Tibial artery (tissue), 4 donors: ENCODE results near the gene CFAP119.

Experiments
- DNase-seq, 2 donors: peaks; one replicate each; pipeline ENCODE4 v3.0.0-alpha.2; 2019
- H3K27ac ChIP-seq, 2 donors: fragments of 200-600 bp; sonication (generic) in 1 of 2; 1 replicate in 1 of 2; 2 replicates in 1 of 2; pipeline ENCODE4 v1.5.1; 2018 to 2019; ENCODE audit warnings: mild to moderate bottlenecking in 1 of 2
- H3K27me3 ChIP-seq, 2 donors: fragments of 200-600 bp; sonication (generic) in 1 of 2; one replicate each; pipeline versions ENCODE4 v1.5.1 to v1.6.0; 2016 to 2019
- H3K36me3 ChIP-seq, 3 donors: fragments of 200-600 bp; sonication (generic) in 2 of 3; one replicate each; pipeline ENCODE4 v1.5.1; 2016 to 2019; ENCODE audit warnings: mild to moderate bottlenecking in 2 of 3
- H3K4me1 ChIP-seq, 4 donors: fragments of 200-600 bp; sonication (generic) in 2 of 4; 1 replicate in 3 of 4; 2 replicates in 1 of 4; pipeline ENCODE4 v1.5.1; 2016 to 2019
- H3K4me3 ChIP-seq, 2 donors: fragments of 200-600 bp; sonication (generic) in 1 of 2; 1 replicate in 1 of 2; 2 replicates in 1 of 2; pipeline ENCODE4 v1.5.1; 2018 to 2019; ENCODE audit warnings: mild to moderate bottlenecking in 2 of 2
- H3K9me3 ChIP-seq, 3 donors: fragments of 200-600 bp; sonication (generic) in 1 of 3; one replicate each; pipeline ENCODE4 v1.5.1; 2016 to 2019
- CTCF ChIP-seq, 2 experiments: fragments of 200-600 bp in 1 of 2; fragments of 450-650 bp in 1 of 2; IDR thresholded peaks; one replicate each; pipeline ENCODE4 v1.5.1; 2017 to 2019; ENCODE audit warnings: antibody characterized with exemption in 2 of 2, mild to moderate bottlenecking in 1 of 2, moderate library complexity in 1 of 2
- intact Hi-C: fragments of 100-400 bp; cut with DNase I; formaldehyde crosslinking; loops from one replicate; pipeline ENCODE4 v1.15.0; 2023; ENCODE audit warnings: low total_unique reads

The CFAP119 gene

GRCh38 chr16:30802936-30803335 lies 41.1 kb upstream of the CFAP119 start:
- H3K36me3 ChIP-seq: no peaks in the 10 kb centered on the region
- intact Hi-C loops: loop anchor here (10.0 kb wide), 1 partner anchor 58 kb away; the partner anchor contains the start of gene PHKG2
- no peak for TF ChIP-seq CTCF (IDR thresholded peaks at IDR 0.05)
- H3K9me3 ChIP-seq: no peaks in the 10 kb centered on the region
- H3K4me1 ChIP-seq: peaks cover 0 to 22% (median 10%) of the 10 kb centered on the region in 4 donors
- no peak for DNase-seq
- H3K27me3 ChIP-seq: no peaks in the 10 kb centered on the region
- H3K27ac ChIP-seq: no peak overlapping the region
- H3K4me3 ChIP-seq: no peak overlapping the region

- no peak overlapping the region for H3K27ac ChIP-seq
These were observed 35.9 kb upstream of the CFAP119 start for GRCh38 chr16:30797670-30798309.

GRCh38 chr16:30794634-30795033 lies 32.8 kb upstream of the CFAP119 start:
- Histone ChIP-seq H3K27ac (no peak overlapping the region), H3K9me3 (no peaks in the 10 kb centered on the region), H3K4me3 (no peak overlapping the region), H3K4me1 (no peaks in the 10 kb centered on the region), H3K36me3 (no peaks in the 10 kb centered on the region), H3K27me3 (no peaks in the 10 kb centered on the region)
- no peak for DNase-seq
- intact Hi-C loops: loop anchor here (10.0 kb wide), 1 partner anchor 80 kb away; no protein-coding TSS in a partner anchor
- TF ChIP-seq CTCF (IDR thresholded peaks at IDR 0.05): no peak

More at GRCh38 chr16:30797670-30798309, 35.9 kb upstream of the CFAP119 start:
- Histone ChIP-seq H3K9me3 (no peaks in the 10 kb centered on the region), H3K27me3 (no peaks in the 10 kb centered on the region), H3K4me3 (no peak overlapping the region), H3K36me3 (no peaks in the 10 kb centered on the region), H3K4me1 (no peaks in the 10 kb centered on the region)
- TF ChIP-seq CTCF (IDR thresholded peaks at IDR 0.05): no peak
- no peak for DNase-seq
- intact Hi-C loops: loop anchor here (10.0 kb wide), 1 partner anchor 77 kb away; no protein-coding TSS in a partner anchor

GRCh38 chr16:30793508-30794069 lies 31.7 kb upstream of the CFAP119 start:
- Histone ChIP-seq H3K9me3 (no peaks in the 10 kb centered on the region), H3K4me3 (no peak overlapping the region), H3K4me1 (no peaks in the 10 kb centered on the region), H3K27ac (no peak overlapping the region), H3K27me3 (no peaks in the 10 kb centered on the region), H3K36me3 (no peaks in the 10 kb centered on the region)
- DNase-seq: no peak
- intact Hi-C loops: loop anchor here (10.0 kb wide), 1 partner anchor 81 kb away; no protein-coding TSS in a partner anchor
- no peak for TF ChIP-seq CTCF (IDR thresholded peaks at IDR 0.05)

- peak overlapping the region; percentile 87 to 94 for H3K27ac ChIP-seq
- H3K4me3 ChIP-seq: peak overlapping the region; percentile 84 to 88
- H3K4me1 ChIP-seq: peaks cover 0 to 25% (median 16%) of the 10 kb centered on the region in 4 donors
- DNase-seq: no peak
- intact Hi-C loops: no loop called here
- no peaks in the 10 kb centered on the region for H3K9me3 ChIP-seq
- TF ChIP-seq CTCF (IDR thresholded peaks at IDR 0.05): no peak
- no peaks in the 10 kb centered on the region for H3K27me3 ChIP-seq
- H3K36me3 ChIP-seq: peaks cover 10 to 23% (median 13%) of the 10 kb centered on the region in 3 donors
These were observed 25.9 kb upstream of the CFAP119 start for GRCh38 chr16:30787613-30788378.
